ENCODE measurements around the gene PHC2. TPM values are rescaled to one million over a fixed set of nuclear protein-coding genes. Genes with fewer than 3 reads are reported as not detected.

The PHC2 gene
- total and polyA plus RNA-seq, 9 of the 15 experiments (the other 6 are each of a cell fraction or from before 2014, with no cell fraction given): 3.1 to 67.6 (median 34.6) TPM

DNA sequence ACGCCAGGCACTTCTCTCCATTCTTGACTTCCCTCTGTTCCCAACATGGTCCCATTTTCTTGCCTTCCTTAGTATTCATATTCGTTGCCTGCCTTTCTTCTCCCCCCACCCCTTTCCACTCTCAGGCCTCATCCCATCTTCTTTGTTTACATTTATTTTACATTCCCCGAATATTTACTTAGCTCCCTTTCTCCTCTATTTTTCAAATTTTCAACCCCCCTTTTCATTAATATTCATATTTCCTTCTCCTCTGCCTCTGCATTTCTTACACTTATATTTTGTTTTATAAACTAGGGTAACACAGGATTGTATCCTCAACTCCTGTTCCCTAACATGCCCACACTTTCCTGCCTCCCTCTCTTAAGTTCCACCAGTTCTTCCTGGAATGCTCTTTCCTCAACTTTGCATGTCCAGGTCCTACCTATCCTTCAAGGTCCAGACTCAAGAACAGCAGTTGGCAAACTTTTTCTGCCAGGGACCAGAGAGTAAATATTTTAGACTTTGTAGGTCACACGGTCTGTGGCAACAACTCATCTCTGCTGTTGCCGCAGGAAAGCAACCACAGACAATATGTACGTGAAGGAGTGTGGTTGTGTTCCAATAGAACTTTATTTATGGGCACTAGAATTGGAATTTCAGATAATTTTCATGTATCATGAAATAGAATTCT is 80.1 kb downstream of the PHC2 start:
- peak overlapping the region; percentile 48 for H3K4me3 ChIP-seq
- intact Hi-C loops (cut with micrococcal nuclease): no loop called here
- FAIRE-seq (peak; percentile 58), ATAC-seq (no peak), DNase-seq (ENCODE audit: extremely low read depth in 1 of 4, low spot score in 3 of 4) (peak in 1 of 4 experiments; percentile 20)
- BruUV-seq (replicated peaks): TSS peak; percentile 71
- H3K27ac ChIP-seq (ENCODE audit: extremely low read depth, low read depth, low read length): peak overlapping the region; percentile 93
- H3K36me3 ChIP-seq (ENCODE audit: control insufficient read depth, insufficient read depth, low read length): peaks cover 15% of the 10 kb centered on the region; the same call in 2 of the 3 replicates
- H3K9ac ChIP-seq (ENCODE audit: insufficient read depth in 1 of 2, low read depth in 2 of 2, low read length in 2 of 2): peak overlapping the region; percentile 94 to 99
- no peaks in the 10 kb centered on the region for H3K9me3 ChIP-seq (replicated peaks; ENCODE audit: control insufficient read depth, insufficient read depth, low read depth, low read length)
- H3K79me2 ChIP-seq (ENCODE audit: control insufficient read depth, insufficient read depth, low read length): peaks cover 49% of the 10 kb centered on the region
- H3K4me2 ChIP-seq (ENCODE audit: insufficient read depth, low read length): peak overlapping the region; percentile 97
- POLR2A ChIA-PET: interaction anchor here (0.7 to 1.9 kb wide), 5 partner anchors 9 to 30 kb away, joined by 3 to 10 read pairs (median 4); partner anchors contain the start of gene A3GALT2
- no peaks in the 10 kb centered on the region for H3K27me3 ChIP-seq (ENCODE audit: control insufficient read depth in 2 of 2, insufficient read depth in 2 of 2, low read length in 2 of 2)
- CTCF ChIA-PET (ENCODE audit: low intra/inter-chr PET ratio): interaction anchor here (1.8 kb wide), 1 partner anchor 55 kb away, joined by 8 read pairs; no protein-coding TSS in a partner anchor
- peaks cover 32 to 37% of the 10 kb centered on the region in 2 experiments; a peak in 4 of 5 replicates for H3K4me1 ChIP-seq (replicated peaks in 1 of 2; ENCODE audit: control insufficient read depth in 2 of 2, insufficient read depth in 2 of 2, low read length in 2 of 2)
- H2AFZ ChIP-seq (ENCODE audit: low read depth, low read length): peak overlapping the region; percentile 91
- H4K20me1 ChIP-seq (replicated peaks; ENCODE audit: control insufficient read depth, insufficient read depth, low read length): 0 out of 2 replicates have a peak, but pooled peaks cover 13% of the 10 kb centered on the region
- no peaks in the 10 kb centered on the region for H3K9me1 ChIP-seq (ENCODE audit: control insufficient read depth, insufficient read depth, low read length)
- WGBS (ENCODE audit: insufficient coverage, low coverage, missing lambda C conversion rate): 32% methylated on average over 6 of the region's 6 CpGs
- in situ Hi-C loops (cut with MboI): no loop called here
- TF ChIP-seq, protein P1, sequence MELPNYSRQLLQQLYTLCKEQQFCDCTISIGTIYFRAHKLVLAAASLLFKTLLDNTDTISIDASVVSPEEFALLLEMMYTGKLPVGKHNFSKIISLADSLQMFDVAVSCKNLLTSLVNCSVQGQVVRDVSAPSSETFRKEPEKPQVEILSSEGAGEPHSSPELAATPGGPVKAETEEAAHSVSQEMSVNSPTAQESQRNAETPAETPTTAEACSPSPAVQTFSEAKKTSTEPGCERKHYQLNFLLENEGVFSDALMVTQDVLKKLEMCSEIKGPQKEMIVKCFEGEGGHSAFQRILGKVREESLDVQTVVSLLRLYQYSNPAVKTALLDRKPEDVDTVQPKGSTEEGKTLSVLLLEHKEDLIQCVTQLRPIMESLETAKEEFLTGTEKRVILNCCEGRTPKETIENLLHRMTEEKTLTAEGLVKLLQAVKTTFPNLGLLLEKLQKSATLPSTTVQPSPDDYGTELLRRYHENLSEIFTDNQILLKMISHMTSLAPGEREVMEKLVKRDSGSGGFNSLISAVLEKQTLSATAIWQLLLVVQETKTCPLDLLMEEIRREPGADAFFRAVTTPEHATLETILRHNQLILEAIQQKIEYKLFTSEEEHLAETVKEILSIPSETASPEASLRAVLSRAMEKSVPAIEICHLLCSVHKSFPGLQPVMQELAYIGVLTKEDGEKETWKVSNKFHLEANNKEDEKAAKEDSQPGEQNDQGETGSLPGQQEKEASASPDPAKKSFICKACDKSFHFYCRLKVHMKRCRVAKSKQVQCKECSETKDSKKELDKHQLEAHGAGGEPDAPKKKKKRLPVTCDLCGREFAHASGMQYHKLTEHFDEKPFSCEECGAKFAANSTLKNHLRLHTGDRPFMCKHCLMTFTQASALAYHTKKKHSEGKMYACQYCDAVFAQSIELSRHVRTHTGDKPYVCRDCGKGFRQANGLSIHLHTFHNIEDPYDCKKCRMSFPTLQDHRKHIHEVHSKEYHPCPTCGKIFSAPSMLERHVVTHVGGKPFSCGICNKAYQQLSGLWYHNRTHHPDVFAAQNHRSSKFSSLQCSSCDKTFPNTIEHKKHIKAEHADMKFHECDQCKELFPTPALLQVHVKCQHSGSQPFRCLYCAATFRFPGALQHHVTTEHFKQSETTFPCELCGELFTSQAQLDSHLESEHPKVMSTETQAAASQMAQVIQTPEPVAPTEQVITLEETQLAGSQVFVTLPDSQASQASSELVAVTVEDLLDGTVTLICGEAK (IDR thresholded peaks at IDR 0.05): peak; percentile 42; the same call in 1 of the 2 replicates
- TF ChIP-seq, protein P1 (CRISPR knock-in tag; IDR thresholded peaks at IDR 0.05): no peak
- 0 out of 4 replicates have a peak, but pooled peaks of 1 of the 2 experiments have one; percentile 7 for TF ChIP-seq SIN3A (IDR thresholded peaks at IDR 0.05; ENCODE audit: borderline replicate concordance in 2 of 2, control insufficient read depth in 1 of 2, low read depth in 2 of 2, low read length in 2 of 2)
- TF ChIP-seq ATF1 (CRISPR knock-in tag; IDR thresholded peaks at IDR 0.05): no peak
- TF ChIP-seq ATF1 (tag; IDR thresholded peaks at IDR 0.05): peak; percentile 17; the same call in 1 of the 2 replicates
- TF ChIP-seq, protein P2, sequence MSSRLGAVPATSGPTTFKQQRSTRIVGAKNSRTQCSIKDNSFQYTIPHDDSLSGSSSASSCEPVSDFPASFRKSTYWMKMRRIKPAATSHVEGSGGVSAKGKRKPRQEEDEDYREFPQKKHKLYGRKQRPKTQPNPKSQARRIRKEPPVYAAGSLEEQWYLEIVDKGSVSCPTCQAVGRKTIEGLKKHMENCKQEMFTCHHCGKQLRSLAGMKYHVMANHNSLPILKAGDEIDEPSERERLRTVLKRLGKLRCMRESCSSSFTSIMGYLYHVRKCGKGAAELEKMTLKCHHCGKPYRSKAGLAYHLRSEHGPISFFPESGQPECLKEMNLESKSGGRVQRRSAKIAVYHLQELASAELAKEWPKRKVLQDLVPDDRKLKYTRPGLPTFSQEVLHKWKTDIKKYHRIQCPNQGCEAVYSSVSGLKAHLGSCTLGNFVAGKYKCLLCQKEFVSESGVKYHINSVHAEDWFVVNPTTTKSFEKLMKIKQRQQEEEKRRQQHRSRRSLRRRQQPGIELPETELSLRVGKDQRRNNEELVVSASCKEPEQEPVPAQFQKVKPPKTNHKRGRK (tag; IDR thresholded peaks at IDR 0.05): peak; percentile 93
- TF ChIP-seq CSDE1 (IDR thresholded peaks at IDR 0.05): peak in 1 of 2 experiments; percentile 57; a peak in 1 of 4 replicates
- TF ChIP-seq NR4A1 (CRISPR knock-in tag; IDR thresholded peaks at IDR 0.05): no peak
- TF ChIP-seq NR4A1 (tag; IDR thresholded peaks at IDR 0.05): 0 out of 2 replicates have a peak, but pooled peaks have one; percentile 11
- no peak for TF ChIP-seq NFATC3 (IDR thresholded peaks at IDR 0.05)
- no peak for TF ChIP-seq SRF (CRISPR knock-in tag; IDR thresholded peaks at IDR 0.05)

Measured in K562 (cell line).